DOHH2 (cell line): ENCODE data around the gene PDGFC.

ENCODE experiments used
- H3F3A ChIP-seq: fragments of 200-600 bp; sonication (generic), shearing (Covaris generic); 2 replicates; pipeline ENCODE4 v1.6.0; 2016; ENCODE audit warnings: antibody characterized with exemption, mild to moderate bottlenecking; ENCODE audit not compliant: control insufficient read depth, insufficient read depth
- H3K27ac ChIP-seq: fragments of 200-600 bp; sonication (generic); 2 replicates; pipeline ENCODE4 v1.5.1; 2014; ENCODE audit warnings: low read depth, mild to moderate bottlenecking, low read length, moderate library complexity
- H3K27me3 ChIP-seq: fragments of 200-600 bp; sonication (generic); 2 replicates; pipeline ENCODE4 v1.6.1; 2014; ENCODE audit warnings: mild to moderate bottlenecking, low read length, mixed read lengths; ENCODE audit not compliant: control insufficient read depth
- H3K36me3 ChIP-seq: fragments of 200-600 bp; sonication (generic); 2 replicates; pipeline ENCODE4 v1.6.1; 2014; ENCODE audit warnings: mild to moderate bottlenecking, low read length, moderate library complexity, mixed read lengths; ENCODE audit not compliant: control insufficient read depth
- H3K4me1 ChIP-seq: fragments of 200-600 bp; sonication (generic); 2 replicates; pipeline ENCODE4 v1.6.1; 2014; ENCODE audit warnings: mild to moderate bottlenecking, low read length, mixed read lengths; ENCODE audit not compliant: control insufficient read depth
- H3K4me2 ChIP-seq: fragments of 200-600 bp; sonication (generic); 2 replicates; pipeline ENCODE4 v1.6.0; 2014; ENCODE audit warnings: mild to moderate bottlenecking, low read length, moderate library complexity
- H3K4me3 ChIP-seq: fragments of 200-600 bp; sonication (generic); 2 replicates; pipeline ENCODE4 v1.5.1; 2014; ENCODE audit warnings: mild to moderate bottlenecking, low read length, mixed read lengths
- H3K79me2 ChIP-seq: fragments of 200-600 bp; sonication (generic); 2 replicates; pipeline ENCODE4 v1.6.1; 2014; ENCODE audit warnings: mild to moderate bottlenecking, low read length, mixed read lengths; ENCODE audit not compliant: control insufficient read depth
- H3K9me2 ChIP-seq: fragments of 200-600 bp; sonication (generic); replicated peaks from 2 replicates; pipeline ENCODE4 v1.6.1; 2014; ENCODE audit warnings: mild to moderate bottlenecking, low read length, mixed read lengths; ENCODE audit not compliant: control insufficient read depth
- H3K9me3 ChIP-seq: fragments of 200-600 bp; sonication (generic); 2 replicates; pipeline ENCODE4 v1.6.1; 2014; ENCODE audit warnings: antibody characterized with exemption, low read length, mixed read lengths; ENCODE audit not compliant: control insufficient read depth, insufficient read depth
- H4K20me1 ChIP-seq: fragments of 200-600 bp; sonication (generic); 2 replicates; pipeline ENCODE4 v1.6.0; 2014; ENCODE audit warnings: low read depth, mild to moderate bottlenecking, antibody characterized with exemption, low read length, moderate library complexity; ENCODE audit not compliant: control insufficient read depth, insufficient read depth
- CTCF ChIP-seq: fragments of 200-600 bp; sonication (generic); IDR thresholded peaks from one replicate; pipeline ENCODE4 v1.5.1; 2014; ENCODE audit warnings: antibody characterized with exemption, mild to moderate bottlenecking, low read depth, low read length; ENCODE audit not compliant: poor library complexity, severe bottlenecking
- EZH2phosphoT487 ChIP-seq: fragments of 200-600 bp; sonication (generic); IDR thresholded peaks from 2 replicates; pipeline ENCODE4 v1.6.1; 2017; ENCODE audit warnings: borderline replicate concordance, mild to moderate bottlenecking, antibody characterized with exemption, low read length, moderate library complexity, mixed read lengths

PDGFC gene

GRCh38 chr4:156929386-156930105 lies 42.1 kb downstream of the PDGFC start:
- no peaks in the 10 kb centered on the region for H3K27me3 ChIP-seq
- no peaks in the 10 kb centered on the region for H3K79me2 ChIP-seq
- no peaks in the 10 kb centered on the region for H4K20me1 ChIP-seq
- H3K4me3 ChIP-seq: no peak overlapping the region
- H3K27ac ChIP-seq: no peak overlapping the region
- no peaks in the 10 kb centered on the region for H3K9me3 ChIP-seq
- TF ChIP-seq EZH2phosphoT487 (no peak), CTCF (no peak)
- no peaks in the 10 kb centered on the region for H3K9me2 ChIP-seq
- no peaks in the 10 kb centered on the region for H3K4me1 ChIP-seq
- H3K4me2 ChIP-seq: no peak overlapping the region
- no peaks in the 10 kb centered on the region for H3K36me3 ChIP-seq
- H3F3A ChIP-seq: no peaks in the 10 kb centered on the region

GRCh38 chr4:156924774-156925315 lies 46.8 kb downstream of the PDGFC start:
- Histone ChIP-seq H4K20me1 (no peaks in the 10 kb centered on the region), H3K9me2 (no peaks in the 10 kb centered on the region), H3K27ac (no peak overlapping the region), H3K79me2 (no peaks in the 10 kb centered on the region), H3F3A (no peaks in the 10 kb centered on the region), H3K4me3 (no peak overlapping the region), H3K9me3 (no peaks in the 10 kb centered on the region), H3K36me3 (no peaks in the 10 kb centered on the region), H3K27me3 (no peaks in the 10 kb centered on the region), H3K4me2 (no peak overlapping the region), H3K4me1 (no peaks in the 10 kb centered on the region)
- no peak for TF ChIP-seq CTCF
- no peak for TF ChIP-seq EZH2phosphoT487

- Histone ChIP-seq H3K9me2 (no peaks in the 10 kb centered on the region), H3K9me3 (no peaks in the 10 kb centered on the region), H3K36me3 (no peaks in the 10 kb centered on the region), H3F3A (no peaks in the 10 kb centered on the region), H3K27me3 (no peaks in the 10 kb centered on the region), H3K4me1 (no peaks in the 10 kb centered on the region), H3K27ac (no peak overlapping the region), H3K4me3 (no peak overlapping the region), H4K20me1 (no peaks in the 10 kb centered on the region), H3K4me2 (no peak overlapping the region), H3K79me2 (no peaks in the 10 kb centered on the region)
- TF ChIP-seq CTCF (no peak), EZH2phosphoT487 (no peak)
Measured at GRCh38 chr4:156923525-156923924, 48.1 kb downstream of the PDGFC start.
